Endothelial cell of umbilical vein (primary cell): Measurements from ENCODE around the gene DGKA.

ENCODE experiments used
- FOS ChIP-seq: IDR thresholded peaks from 2 replicates; pipeline ENCODE4 v1.6.1; 2011; ENCODE audit warnings: mild to moderate bottlenecking, low read length, moderate library complexity, borderline replicate concordance; ENCODE audit not compliant: insufficient read depth
- TF ChIP-seq, protein P1 (sequence below), 2 donors: IDR thresholded peaks; 1 replicate in 1 of 2; 2 replicates in 1 of 2; pipeline ENCODE4 v1.5.1; 2011; ENCODE audit warnings: low read length in 2 of 2, mild to moderate bottlenecking in 2 of 2, moderate library complexity in 2 of 2, control low read depth in 1 of 2, inconsistent platforms in 1 of 2, low read depth in 1 of 2; ENCODE audit not compliant: insufficient read depth in 1 of 2; ENCODE audit errors: extremely low read depth in 1 of 2

DNA sequence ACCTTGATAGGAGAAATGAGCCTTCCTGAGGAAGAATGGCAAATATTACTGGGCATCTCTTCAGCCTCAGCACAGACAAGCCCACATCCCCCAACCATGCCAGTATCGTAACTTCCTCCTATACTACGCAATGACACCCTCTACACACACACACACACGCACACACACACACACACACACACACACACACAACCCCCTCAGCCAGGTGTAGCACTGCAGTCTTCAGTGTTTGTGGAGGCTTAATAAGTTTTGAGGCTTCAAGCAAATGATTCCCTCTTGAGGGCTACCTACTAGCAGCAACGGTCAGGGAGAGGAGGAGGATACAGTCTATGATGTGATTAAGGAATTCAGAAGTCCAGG, 1.6 kb downstream of the DGKA start:
- no peak for TF ChIP-seq FOS
- TF ChIP-seq, protein P1, sequence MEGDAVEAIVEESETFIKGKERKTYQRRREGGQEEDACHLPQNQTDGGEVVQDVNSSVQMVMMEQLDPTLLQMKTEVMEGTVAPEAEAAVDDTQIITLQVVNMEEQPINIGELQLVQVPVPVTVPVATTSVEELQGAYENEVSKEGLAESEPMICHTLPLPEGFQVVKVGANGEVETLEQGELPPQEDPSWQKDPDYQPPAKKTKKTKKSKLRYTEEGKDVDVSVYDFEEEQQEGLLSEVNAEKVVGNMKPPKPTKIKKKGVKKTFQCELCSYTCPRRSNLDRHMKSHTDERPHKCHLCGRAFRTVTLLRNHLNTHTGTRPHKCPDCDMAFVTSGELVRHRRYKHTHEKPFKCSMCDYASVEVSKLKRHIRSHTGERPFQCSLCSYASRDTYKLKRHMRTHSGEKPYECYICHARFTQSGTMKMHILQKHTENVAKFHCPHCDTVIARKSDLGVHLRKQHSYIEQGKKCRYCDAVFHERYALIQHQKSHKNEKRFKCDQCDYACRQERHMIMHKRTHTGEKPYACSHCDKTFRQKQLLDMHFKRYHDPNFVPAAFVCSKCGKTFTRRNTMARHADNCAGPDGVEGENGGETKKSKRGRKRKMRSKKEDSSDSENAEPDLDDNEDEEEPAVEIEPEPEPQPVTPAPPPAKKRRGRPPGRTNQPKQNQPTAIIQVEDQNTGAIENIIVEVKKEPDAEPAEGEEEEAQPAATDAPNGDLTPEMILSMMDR (IDR thresholded peaks at IDR 0.05; ENCODE audit: extremely low read depth in 1 of 2, insufficient read depth in 1 of 2, low read depth in 1 of 2, low read length in 2 of 2): no peak
